K562 (cell line): ENCODE data around the gene NSF. TPM values are rescaled to one million over a fixed set of nuclear protein-coding genes. Genes with fewer than 3 reads are reported as not detected.

Experiments used
- ATAC-seq: fragments of 200-7000 bp; cut with Tn5 transposase; 3 replicates; pipeline ENCODE4 v1.9.1; 2020; ENCODE audit warnings: moderate library complexity
- BruUV-seq: library from RNA; stranded (reverse); fragments of 400-500 nt; replicated peaks from 2 replicates; lab custom pipeline; 2021; lab: Mats Ljungman, UMichigan
- CTCF ChIA-PET: fragments of 300-600 bp; formaldehyde crosslinking; extraction: SDS; loops from one replicate; lab custom pipeline; 2021; ENCODE audit warnings: low intra/inter-chr PET ratio; lab: Yijun Ruan, JAX
- POLR2A ChIA-PET: fragments of 300-600, 350-650 bp; sonication (Branson Sonifier 250); formaldehyde crosslinking; extraction: SDS; loops from one replicate; lab custom pipeline; 2021; ENCODE audit warnings: antibody characterized with exemption, inconsistent platforms; lab: Yijun Ruan, JAX
- DNase-seq, 4 experiments: peaks; one replicate each; pipeline versions ENCODE4 v3.0.0 to v3.0.0-alpha.2; 2011 to 2018; ENCODE audit warnings: low spot score in 3 of 4, mixed read lengths in 3 of 4; ENCODE audit errors: extremely low read depth in 1 of 4
- FAIRE-seq: peaks from 2 replicates; lab custom pipeline; 2011; peaks lifted over from hg19 to GRCh38; lab: Jason Lieb, UNC
- H2AFZ ChIP-seq: 2 replicates; pipeline ENCODE4 v1.6.0; 2011; ENCODE audit warnings: low read depth, low read length, control low read depth, inconsistent platforms
- H3K27ac ChIP-seq: fragments of 200-600 bp; 3 replicates; pipeline ENCODE4 v1.8.0; 2011; ENCODE audit warnings: low read depth, mild to moderate bottlenecking, control low read depth, inconsistent platforms, low read length, moderate library complexity, mixed read lengths; ENCODE audit errors: extremely low read depth
- H3K27me3 ChIP-seq, 2 experiments: fragments of 300-600 bp in 1 of 2; 2 replicates in 1 of 2; 3 replicates in 1 of 2; pipeline versions ENCODE4 v1.6.0 to v1.8.0; 2011; ENCODE audit warnings: inconsistent platforms in 2 of 2, low read length in 2 of 2, mild to moderate bottlenecking in 1 of 2, mixed read lengths in 1 of 2, moderate library complexity in 1 of 2; ENCODE audit not compliant: control insufficient read depth in 2 of 2, insufficient read depth in 2 of 2
- H3K36me3 ChIP-seq: fragments of 300-600 bp; 3 replicates; pipeline ENCODE4 v1.8.0; 2011; ENCODE audit warnings: mild to moderate bottlenecking, low read length, inconsistent platforms; ENCODE audit not compliant: control insufficient read depth, insufficient read depth
- H3K4me1 ChIP-seq, 2 experiments: fragments of 200-600 bp in 1 of 2; replicated peaks in 1 of 2; 2 replicates in 1 of 2; 3 replicates in 1 of 2; pipeline versions ENCODE4 v1.5.1 to v1.8.0; 2011; ENCODE audit warnings: inconsistent platforms in 2 of 2, low read length in 2 of 2, mild to moderate bottlenecking in 1 of 2, mixed read lengths in 1 of 2, moderate library complexity in 1 of 2; ENCODE audit not compliant: control insufficient read depth in 2 of 2, insufficient read depth in 2 of 2
- H3K4me2 ChIP-seq: 2 replicates; pipeline ENCODE4 v1.6.1; 2011; ENCODE audit warnings: low read length, control low read depth, inconsistent platforms, mixed read lengths; ENCODE audit not compliant: insufficient read depth
- H3K4me3 ChIP-seq: fragments of 200-600 bp; sonication (generic), shearing (Covaris generic); 2 replicates; pipeline ENCODE4 v1.5.1; 2016; ENCODE audit warnings: control low read depth, inconsistent platforms
- H3K79me2 ChIP-seq: fragments of 200-600 bp; 3 replicates; pipeline ENCODE4 v1.8.0; 2011; ENCODE audit warnings: low read length, inconsistent platforms; ENCODE audit not compliant: control insufficient read depth, insufficient read depth
- H3K9ac ChIP-seq, 2 experiments: 2 replicates each; pipeline versions ENCODE4 v1.6.0 to v1.6.1; 2011; ENCODE audit warnings: low read depth in 2 of 2, low read length in 2 of 2, control low read depth in 1 of 2, inconsistent platforms in 1 of 2, mild to moderate bottlenecking in 1 of 2, mixed read lengths in 1 of 2; ENCODE audit not compliant: insufficient read depth in 1 of 2
- H3K9me1 ChIP-seq: one replicate; pipeline ENCODE4 v1.6.0; 2011; ENCODE audit warnings: inconsistent platforms, mild to moderate bottlenecking, low read length, moderate library complexity; ENCODE audit not compliant: control insufficient read depth, insufficient read depth
- H3K9me3 ChIP-seq: replicated peaks from 2 replicates; pipeline ENCODE4 v1.5.1; 2011; ENCODE audit warnings: low read depth, low read length, inconsistent platforms; ENCODE audit not compliant: control insufficient read depth, insufficient read depth
- H4K20me1 ChIP-seq: replicated peaks from 2 replicates; pipeline ENCODE4 v1.6.1; 2011; ENCODE audit warnings: low read length, inconsistent platforms, mixed read lengths; ENCODE audit not compliant: control insufficient read depth, insufficient read depth
- WHSC1 ChIP-seq: IDR thresholded peaks from one replicate; pipeline ENCODE4 v1.6.1; 2012; ENCODE audit warnings: low read length, control low read depth, inconsistent platforms
- ZNF175 ChIP-seq: fragments of 200-800 bp; sonication (Bioruptor generic); IDR thresholded peaks from 2 replicates; pipeline ENCODE4 v1.6.1; 2016; ENCODE audit warnings: low read depth, mild to moderate bottlenecking, missing genetic modification characterization, missing compliant biosample characterization
- WGBS: fragments of 100-300 bp; shearing (Covaris generic); methylation state at CpG from one replicate; pipeline ENCODE4 v1.1.6; 2016; ENCODE audit warnings: low coverage, mixed read lengths; ENCODE audit not compliant: insufficient coverage; ENCODE audit errors: missing lambda C conversion rate; 5-methylcytosine and 5-hydroxymethylcytosine counted together
- in situ Hi-C: fragments of 300-500 bp; cut with MboI; formaldehyde crosslinking; loops from 4 replicates; pipeline ENCODE4 v1.15.0; 2018; ENCODE audit warnings: inconsistent platforms, mixed read lengths
- intact Hi-C: fragments of 100-400 bp; cut with micrococcal nuclease; formaldehyde crosslinking; loops from 2 replicates; pipeline ENCODE4 v1.14.2; 2022
- polyA plus RNA-seq, 8 experiments: library from polyadenylated mRNA; depleted of rRNA in 4 of 8; stranded (reverse) in 5 of 8; unstranded in 3 of 8; fragments of >200 nt; fragmentation: Nextera tagmentation in 2 of 8; fragmentation: Illumina TruSeq in 1 of 8; extraction: Ambion mirVana in 2 of 8; extraction: Trizol in 1 of 8; gene quantifications; 2 replicates each; pipeline versions ENCODE4 v1.2.1 to v1.2.3, GENCODE V29; 2011 to 2014; ENCODE audit warnings: inconsistent platforms in 1 of 8, missing spikeins in 1 of 8
- total RNA-seq, 7 experiments: library from RNA; depleted of rRNA in 6 of 7; stranded (reverse); fragments of >200 nt in 6 of 7; fragmentation: Illumina TruSeq in 2 of 7; extraction: Trizol in 2 of 7; gene quantifications; 2 replicates each; pipeline versions ENCODE4 v1.2.1 to v1.2.3, GENCODE V29; 2011 to 2021; ENCODE audit warnings: low replicate concordance in 1 of 7
- TF ChIP-seq, protein P1 (sequence below): IDR thresholded peaks from 2 replicates; pipeline ENCODE4 v1.6.1; 2011; ENCODE audit warnings: borderline replicate concordance, low read depth, mild to moderate bottlenecking, moderate library complexity, low read length; ENCODE audit not compliant: insufficient read depth, poor library complexity, severe bottlenecking
- TF ChIP-seq, protein P2 (sequence below): sonication (generic); formaldehyde crosslinking; IDR thresholded peaks from 2 replicates; pipeline ENCODE4 v1.8.0; 2022; ENCODE audit warnings: mild to moderate bottlenecking, missing genetic modification reagents, borderline replicate concordance
- TF ChIP-seq, protein P3 (sequence below), 2 experiments: fragments of 450-650 bp; IDR thresholded peaks; 2 replicates each; pipeline ENCODE4 v1.6.1; 2018; ENCODE audit warnings: mild to moderate bottlenecking in 2 of 2, low read depth in 1 of 2; ENCODE audit not compliant: partially characterized antibody in 2 of 2
- TF ChIP-seq, protein P4 (sequence below), 2 experiments: fragments of 150-350 bp in 1 of 2; IDR thresholded peaks; 2 replicates each; pipeline ENCODE4 v1.6.1; 2012 to 2016; ENCODE audit warnings: low read depth in 2 of 2, low read length in 2 of 2, mild to moderate bottlenecking in 1 of 2, moderate library complexity in 1 of 2

Gene NSF
- total and polyA plus RNA-seq, 9 of the 15 experiments (the other 6 are each of a cell fraction or from before 2014, with no cell fraction given): 16.7 to 39.8 (median 36.7) TPM

DNA sequence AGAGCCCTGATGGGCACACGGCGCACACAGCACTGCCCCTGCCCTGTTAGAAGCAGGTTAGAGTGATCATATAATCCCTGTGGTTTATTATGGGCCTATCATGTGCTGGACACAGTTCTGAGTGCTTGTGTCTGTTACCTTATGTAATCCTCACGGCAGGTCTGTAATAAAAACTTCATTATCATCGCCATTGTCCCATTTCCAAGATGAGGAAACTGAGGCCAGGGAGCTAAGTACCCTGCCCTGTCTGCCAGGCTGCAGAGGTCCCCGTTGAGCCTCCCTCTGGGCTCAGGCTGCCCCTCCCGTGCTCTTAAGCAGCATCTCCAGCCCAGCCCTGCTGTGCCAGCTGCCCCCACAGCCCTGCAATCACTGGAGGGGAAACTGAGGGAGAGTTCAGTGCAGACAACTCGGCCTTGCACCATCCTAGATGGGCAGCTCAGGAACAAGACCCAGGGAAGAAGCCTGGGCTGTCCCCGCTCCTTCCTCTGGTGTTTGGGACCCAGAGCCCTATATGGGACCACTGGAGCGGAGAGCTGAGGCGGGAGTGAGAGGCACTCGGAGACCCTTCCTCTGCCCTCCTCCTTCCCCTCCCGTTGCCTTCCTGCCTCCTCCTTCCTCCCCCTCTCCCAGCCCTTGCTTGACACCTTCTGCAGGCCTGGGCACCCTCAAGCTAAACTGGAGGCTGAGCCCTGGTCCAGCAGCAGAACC, 186.0 kb downstream of the NSF start:
- Histone ChIP-seq H3K9me3 (no peaks in the 10 kb centered on the region), H3K27ac (no peak overlapping the region), H3K4me3 (no peak overlapping the region), H3K4me2 (no peak overlapping the region), H3K36me3 (no peaks in the 10 kb centered on the region), H3K27me3 (no peaks in the 10 kb centered on the region), H3K79me2 (no peaks in the 10 kb centered on the region), H3K4me1 (peaks cover 33 to 61% of the 10 kb centered on the region in 2 experiments; a peak in 4 of 5 replicates), H3K9ac (no peak overlapping the region), H3K9me1 (no peaks in the 10 kb centered on the region), H4K20me1 (no peaks in the 10 kb centered on the region), H2AFZ (no peak overlapping the region)
- intact Hi-C loops (no loop called here), in situ Hi-C loops (no loop called here)
- no TSS peak for BruUV-seq
- POLR2A ChIA-PET: interaction anchor here (1.1 to 2.5 kb wide), 2 partner anchors 11 to 13 kb away, joined by 4 to 7 read pairs; no protein-coding TSS in a partner anchor
- CTCF ChIA-PET: no interaction called here
- ATAC-seq: no peak
- no peak for DNase-seq
- 69% methylated on average over 11 of the region's 12 CpGs for WGBS
- FAIRE-seq: no peak
- TF ChIP-seq WHSC1 (no peak), ZNF175 (CRISPR knock-in tag) (no peak)
- TF ChIP-seq, protein P1, sequence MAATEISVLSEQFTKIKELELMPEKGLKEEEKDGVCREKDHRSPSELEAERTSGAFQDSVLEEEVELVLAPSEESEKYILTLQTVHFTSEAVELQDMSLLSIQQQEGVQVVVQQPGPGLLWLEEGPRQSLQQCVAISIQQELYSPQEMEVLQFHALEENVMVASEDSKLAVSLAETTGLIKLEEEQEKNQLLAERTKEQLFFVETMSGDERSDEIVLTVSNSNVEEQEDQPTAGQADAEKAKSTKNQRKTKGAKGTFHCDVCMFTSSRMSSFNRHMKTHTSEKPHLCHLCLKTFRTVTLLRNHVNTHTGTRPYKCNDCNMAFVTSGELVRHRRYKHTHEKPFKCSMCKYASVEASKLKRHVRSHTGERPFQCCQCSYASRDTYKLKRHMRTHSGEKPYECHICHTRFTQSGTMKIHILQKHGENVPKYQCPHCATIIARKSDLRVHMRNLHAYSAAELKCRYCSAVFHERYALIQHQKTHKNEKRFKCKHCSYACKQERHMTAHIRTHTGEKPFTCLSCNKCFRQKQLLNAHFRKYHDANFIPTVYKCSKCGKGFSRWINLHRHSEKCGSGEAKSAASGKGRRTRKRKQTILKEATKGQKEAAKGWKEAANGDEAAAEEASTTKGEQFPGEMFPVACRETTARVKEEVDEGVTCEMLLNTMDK: no peak
- TF ChIP-seq, protein P2, sequence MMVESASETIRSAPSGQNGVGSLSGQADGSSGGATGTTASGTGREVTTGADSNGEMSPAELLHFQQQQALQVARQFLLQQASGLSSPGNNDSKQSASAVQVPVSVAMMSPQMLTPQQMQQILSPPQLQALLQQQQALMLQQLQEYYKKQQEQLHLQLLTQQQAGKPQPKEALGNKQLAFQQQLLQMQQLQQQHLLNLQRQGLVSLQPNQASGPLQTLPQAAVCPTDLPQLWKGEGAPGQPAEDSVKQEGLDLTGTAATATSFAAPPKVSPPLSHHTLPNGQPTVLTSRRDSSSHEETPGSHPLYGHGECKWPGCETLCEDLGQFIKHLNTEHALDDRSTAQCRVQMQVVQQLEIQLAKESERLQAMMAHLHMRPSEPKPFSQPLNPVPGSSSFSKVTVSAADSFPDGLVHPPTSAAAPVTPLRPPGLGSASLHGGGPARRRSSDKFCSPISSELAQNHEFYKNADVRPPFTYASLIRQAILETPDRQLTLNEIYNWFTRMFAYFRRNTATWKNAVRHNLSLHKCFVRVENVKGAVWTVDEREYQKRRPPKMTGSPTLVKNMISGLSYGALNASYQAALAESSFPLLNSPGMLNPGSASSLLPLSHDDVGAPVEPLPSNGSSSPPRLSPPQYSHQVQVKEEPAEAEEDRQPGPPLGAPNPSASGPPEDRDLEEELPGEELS: no peak
- TF ChIP-seq, protein P3, sequence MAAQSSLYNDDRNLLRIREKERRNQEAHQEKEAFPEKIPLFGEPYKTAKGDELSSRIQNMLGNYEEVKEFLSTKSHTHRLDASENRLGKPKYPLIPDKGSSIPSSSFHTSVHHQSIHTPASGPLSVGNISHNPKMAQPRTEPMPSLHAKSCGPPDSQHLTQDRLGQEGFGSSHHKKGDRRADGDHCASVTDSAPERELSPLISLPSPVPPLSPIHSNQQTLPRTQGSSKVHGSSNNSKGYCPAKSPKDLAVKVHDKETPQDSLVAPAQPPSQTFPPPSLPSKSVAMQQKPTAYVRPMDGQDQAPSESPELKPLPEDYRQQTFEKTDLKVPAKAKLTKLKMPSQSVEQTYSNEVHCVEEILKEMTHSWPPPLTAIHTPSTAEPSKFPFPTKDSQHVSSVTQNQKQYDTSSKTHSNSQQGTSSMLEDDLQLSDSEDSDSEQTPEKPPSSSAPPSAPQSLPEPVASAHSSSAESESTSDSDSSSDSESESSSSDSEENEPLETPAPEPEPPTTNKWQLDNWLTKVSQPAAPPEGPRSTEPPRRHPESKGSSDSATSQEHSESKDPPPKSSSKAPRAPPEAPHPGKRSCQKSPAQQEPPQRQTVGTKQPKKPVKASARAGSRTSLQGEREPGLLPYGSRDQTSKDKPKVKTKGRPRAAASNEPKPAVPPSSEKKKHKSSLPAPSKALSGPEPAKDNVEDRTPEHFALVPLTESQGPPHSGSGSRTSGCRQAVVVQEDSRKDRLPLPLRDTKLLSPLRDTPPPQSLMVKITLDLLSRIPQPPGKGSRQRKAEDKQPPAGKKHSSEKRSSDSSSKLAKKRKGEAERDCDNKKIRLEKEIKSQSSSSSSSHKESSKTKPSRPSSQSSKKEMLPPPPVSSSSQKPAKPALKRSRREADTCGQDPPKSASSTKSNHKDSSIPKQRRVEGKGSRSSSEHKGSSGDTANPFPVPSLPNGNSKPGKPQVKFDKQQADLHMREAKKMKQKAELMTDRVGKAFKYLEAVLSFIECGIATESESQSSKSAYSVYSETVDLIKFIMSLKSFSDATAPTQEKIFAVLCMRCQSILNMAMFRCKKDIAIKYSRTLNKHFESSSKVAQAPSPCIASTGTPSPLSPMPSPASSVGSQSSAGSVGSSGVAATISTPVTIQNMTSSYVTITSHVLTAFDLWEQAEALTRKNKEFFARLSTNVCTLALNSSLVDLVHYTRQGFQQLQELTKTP (IDR thresholded peaks at IDR 0.05; ENCODE audit: low read depth in 1 of 2, partially characterized antibody in 2 of 2): no peak
- TF ChIP-seq, protein P4, sequence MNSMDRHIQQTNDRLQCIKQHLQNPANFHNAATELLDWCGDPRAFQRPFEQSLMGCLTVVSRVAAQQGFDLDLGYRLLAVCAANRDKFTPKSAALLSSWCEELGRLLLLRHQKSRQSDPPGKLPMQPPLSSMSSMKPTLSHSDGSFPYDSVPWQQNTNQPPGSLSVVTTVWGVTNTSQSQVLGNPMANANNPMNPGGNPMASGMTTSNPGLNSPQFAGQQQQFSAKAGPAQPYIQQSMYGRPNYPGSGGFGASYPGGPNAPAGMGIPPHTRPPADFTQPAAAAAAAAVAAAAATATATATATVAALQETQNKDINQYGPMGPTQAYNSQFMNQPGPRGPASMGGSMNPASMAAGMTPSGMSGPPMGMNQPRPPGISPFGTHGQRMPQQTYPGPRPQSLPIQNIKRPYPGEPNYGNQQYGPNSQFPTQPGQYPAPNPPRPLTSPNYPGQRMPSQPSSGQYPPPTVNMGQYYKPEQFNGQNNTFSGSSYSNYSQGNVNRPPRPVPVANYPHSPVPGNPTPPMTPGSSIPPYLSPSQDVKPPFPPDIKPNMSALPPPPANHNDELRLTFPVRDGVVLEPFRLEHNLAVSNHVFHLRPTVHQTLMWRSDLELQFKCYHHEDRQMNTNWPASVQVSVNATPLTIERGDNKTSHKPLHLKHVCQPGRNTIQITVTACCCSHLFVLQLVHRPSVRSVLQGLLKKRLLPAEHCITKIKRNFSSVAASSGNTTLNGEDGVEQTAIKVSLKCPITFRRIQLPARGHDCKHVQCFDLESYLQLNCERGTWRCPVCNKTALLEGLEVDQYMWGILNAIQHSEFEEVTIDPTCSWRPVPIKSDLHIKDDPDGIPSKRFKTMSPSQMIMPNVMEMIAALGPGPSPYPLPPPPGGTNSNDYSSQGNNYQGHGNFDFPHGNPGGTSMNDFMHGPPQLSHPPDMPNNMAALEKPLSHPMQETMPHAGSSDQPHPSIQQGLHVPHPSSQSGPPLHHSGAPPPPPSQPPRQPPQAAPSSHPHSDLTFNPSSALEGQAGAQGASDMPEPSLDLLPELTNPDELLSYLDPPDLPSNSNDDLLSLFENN (IDR thresholded peaks at IDR 0.05; ENCODE audit: low read depth in 2 of 2, low read length in 2 of 2): no peak
